Measurements from ENCODE around the gene ACBD3.

The ACBD3 gene

DNA sequence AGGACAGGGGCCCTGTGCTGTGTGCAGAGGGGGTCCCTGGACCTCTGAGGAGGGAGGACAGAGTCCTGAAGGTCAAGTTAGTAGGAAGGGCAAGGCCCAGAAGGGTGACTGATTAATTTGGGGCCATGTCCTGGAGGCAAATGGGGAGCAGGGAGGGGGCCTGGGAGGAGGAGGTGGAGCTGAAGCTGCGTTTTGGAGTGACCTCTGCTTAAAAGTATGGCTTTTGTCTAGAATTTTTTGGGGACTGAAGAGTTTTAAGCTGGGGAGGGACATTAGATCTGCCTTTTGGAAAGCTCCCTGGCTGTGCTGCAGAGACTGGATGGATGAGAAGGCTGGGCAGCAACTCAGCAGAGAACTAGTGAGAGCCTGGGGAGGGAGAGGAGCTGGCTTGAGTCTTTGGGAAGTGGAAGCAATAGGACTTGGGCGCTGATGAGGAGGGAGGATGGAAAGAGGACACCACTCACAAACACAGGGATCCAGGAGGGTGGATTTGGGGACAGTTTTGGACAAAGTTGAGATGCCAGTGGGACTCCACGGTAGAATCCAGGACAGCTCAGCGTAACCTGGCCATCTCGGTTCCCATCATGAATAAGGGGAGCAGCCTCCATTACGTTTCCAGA is 52.9 kb downstream of the ACBD3 start:
- DNase-seq = no peak

DNA sequence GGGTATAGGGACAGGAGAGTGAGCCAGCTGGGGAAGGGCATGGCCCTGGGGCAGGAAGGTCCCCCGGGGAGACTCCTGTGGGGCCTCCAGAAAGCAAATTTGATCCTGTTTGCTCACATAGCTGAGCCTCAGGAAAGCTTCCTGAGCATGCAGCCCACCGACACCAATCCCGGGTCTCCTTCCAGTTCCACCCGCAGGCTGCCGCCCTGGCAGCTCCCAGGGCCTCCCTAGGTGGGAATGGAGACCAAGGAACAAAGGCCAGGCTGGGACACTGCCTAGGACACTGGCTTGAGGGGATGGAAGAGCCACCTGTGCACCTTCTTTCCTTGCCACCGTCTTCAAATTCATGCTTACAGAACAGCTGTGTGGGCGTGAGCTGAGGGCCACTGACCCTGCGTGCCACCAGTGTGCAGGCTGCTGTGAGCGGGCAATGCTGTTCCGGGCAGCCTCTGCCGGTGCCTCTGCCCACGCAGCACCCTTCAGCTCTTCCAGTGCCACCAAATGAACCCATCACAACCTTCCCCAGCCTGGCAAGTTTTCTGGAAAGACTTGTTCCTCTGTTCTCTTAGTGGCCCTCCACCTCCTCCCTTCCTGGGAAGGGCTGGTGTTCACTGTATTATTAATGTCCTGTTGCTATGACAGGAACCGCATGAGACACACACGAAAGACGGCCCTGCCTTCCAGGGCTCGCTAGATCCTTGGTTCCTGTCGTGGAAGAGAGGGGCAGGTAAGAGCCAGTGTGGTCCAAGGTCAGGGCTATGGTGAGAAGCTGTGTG is 53.6 kb downstream of the ACBD3 start:
- no peak for DNase-seq

- DNase-seq = no peak
Measured at GRCh38 chr1:226131639-226132038, 54.9 kb downstream of the ACBD3 start.

DNA sequence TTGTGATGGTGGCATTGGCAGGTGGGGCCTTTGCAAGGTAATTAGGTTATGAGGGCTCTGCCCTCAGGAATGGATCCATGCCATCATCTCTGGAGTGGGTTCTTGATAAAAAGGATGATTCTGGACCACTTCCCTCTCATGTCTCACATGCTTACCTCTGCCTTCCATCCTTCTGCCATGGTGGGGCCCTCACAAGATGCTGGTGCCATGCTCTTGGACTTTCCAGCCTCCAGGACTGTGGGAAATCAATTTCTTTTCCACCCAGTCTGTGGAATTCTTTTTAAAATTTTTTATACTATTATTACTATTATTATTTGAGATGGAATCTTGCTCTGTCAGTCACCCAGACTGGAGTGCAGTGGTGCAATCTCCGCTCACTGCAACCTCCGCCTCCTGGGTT is 57.3 kb downstream of the ACBD3 start:
- no peak for DNase-seq

DNA sequence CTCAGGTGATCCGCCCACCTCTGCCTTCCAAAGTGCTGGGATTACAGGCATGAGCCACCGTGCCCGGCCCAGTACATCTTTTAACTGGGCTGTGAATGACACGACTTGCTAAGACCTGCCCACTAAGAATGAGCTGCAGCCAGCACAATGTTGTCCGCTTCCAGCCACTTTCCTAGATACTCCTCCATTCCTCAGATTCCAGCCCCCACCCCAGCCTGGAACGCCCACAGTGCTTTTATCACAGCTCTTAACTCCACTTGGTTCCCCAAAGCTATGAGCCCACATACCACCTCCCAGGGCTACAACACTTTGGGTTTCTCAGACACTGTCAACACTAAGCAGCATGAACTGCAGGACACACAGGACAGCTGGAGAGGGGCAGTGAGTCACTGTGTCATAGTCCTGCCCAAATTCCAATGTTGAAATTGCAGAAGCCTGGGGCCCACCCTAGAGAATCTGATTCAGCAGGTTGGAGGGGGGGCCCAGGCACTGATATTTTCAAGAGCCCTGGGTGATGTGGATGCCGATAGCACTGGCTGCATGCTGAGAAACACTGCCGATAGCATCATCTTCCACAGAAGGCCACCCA is 58.0 kb downstream of the ACBD3 start:
- no peak for DNase-seq

- DNase-seq = no peak
Measured at GRCh38 chr1:226126824-226127569, 59.5 kb downstream of the ACBD3 start.

DNA sequence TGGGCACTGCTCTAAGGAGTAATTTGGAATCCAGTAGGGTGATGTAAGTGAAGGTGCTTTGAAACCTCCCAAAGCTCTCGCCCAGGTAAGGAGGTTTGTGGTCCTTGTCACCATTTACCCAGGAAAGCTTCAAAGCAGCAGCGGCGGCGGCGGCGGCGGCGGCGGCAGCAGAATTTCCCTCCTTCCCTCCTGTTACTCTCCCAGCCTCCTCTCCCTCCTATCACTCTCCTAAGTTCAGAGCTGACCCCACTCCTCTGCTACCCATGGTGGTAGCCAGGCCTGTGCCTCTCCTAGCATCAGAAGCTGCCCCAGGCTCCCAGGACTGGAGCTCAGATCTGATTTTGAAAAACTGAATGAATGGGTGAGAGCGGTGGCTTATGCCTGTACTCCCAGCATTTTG is 60.7 kb downstream of the ACBD3 start:
- DNase-seq = no peak

DNA sequence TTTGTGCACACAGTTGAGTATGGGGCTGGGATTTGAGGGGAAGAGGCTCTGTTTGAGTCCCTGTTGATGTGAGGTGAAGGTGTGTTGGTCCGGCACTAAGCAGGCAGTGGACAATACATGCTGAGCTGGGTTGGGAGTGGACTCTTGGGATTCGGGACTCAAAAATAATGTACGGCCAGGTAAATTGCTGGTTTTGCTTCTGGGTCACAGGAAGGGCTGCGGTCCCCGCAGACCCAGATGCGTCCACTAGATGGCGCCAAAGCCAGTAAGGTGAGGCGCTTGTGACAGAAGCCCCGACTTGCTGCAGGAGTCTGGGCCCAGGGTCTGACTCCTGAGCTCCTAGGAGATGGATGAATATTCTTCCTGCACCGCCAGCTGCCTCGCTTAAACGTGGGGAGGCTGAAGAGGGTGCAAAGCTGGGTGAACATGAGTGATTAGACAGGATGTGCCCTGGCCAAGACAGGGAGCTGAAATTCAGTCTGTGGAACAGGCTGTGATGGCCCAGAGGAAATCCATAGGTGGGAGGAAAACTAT is 61.4 kb downstream of the ACBD3 start:
- DNase-seq = peak in 1 of 2 experiments; percentile 42

DNA sequence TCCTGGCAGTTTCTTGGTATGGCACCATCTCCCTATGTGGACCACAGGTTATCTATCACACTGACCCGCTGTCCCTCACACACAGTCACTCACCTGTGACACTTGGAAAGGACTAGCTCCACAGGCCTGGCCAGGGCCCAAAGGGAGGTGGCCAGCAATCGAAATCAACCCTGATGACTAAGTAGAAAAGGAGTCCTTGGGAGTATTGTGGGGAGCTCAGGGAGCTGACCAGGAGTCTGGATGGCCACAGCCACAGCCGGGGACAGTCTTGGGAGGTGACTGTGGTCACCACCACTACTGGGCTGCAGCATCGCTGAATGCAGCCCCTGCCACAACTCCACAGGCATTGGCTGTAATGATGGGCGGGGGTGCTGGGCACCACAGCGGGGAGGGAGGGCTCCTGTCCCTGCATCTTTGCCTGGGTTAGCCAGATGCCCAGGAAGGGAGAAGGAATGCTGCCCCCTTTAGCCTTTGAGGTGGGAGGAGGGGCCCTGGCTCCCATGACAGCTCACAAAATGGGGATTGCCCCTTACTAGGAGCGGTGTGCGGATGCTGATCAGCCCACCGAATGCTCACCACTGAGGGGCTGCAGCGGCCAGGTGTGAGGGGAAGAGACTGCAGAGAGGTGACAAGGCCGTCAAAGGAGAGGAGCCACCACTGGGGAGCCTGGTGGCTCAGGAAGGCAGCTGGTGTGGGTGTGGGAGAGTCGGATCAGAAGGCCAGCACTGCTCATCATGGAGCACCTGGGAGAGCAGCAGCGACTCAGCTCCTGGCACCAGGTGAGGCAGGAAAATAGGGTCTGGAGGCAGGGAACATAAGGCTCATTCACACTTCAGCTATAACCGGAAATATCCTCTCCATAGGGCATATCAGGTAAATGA is 62.7 kb downstream of the ACBD3 start:
- no peak for DNase-seq

DNA sequence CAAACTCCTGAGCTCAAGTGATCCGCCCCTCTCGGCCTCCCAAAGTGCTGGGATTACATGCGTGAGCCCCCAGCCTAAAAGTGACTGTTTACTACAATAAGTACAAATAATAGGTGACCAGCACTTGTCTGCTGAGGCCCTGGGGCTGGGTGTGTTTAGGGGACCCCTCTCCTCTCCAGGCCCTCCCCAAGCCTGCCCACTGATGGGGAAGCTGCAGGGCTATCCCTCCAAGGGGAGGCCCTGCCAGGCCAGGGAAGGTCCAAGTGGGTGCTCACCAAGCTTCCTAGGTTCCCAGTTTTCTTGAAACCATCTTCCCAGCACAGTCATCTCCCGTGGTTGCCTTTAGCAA is 63.4 kb downstream of the ACBD3 start:
- no peak for DNase-seq

- peak; percentile 10 to 17 for DNase-seq
Measured at GRCh38 chr1:226121587-226122400, 64.7 kb downstream of the ACBD3 start.

- DNase-seq = no peak
Measured at GRCh38 chr1:226121049-226121586, 65.4 kb downstream of the ACBD3 start.

DNA sequence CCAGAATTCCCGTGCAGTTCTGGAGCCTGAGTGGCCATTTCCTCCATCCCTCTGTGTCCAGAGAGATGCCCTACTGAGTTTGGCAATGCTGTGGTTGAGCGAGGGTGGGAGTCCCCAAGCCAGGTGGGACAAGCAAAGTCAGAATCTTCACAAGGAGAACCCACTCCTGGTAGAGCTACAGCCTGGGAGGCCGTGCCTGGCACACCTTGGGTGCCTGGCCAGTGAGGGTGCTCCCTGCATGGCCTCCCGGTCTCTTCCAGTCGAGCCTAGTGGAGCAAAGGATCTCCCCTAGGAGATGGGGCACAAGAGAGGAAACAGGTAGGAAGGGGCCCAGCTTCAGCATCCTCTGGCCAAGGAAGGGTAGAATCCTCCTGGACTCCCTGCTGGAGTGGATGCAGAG is 66.1 kb downstream of the ACBD3 start:
- no peak for DNase-seq

DNA sequence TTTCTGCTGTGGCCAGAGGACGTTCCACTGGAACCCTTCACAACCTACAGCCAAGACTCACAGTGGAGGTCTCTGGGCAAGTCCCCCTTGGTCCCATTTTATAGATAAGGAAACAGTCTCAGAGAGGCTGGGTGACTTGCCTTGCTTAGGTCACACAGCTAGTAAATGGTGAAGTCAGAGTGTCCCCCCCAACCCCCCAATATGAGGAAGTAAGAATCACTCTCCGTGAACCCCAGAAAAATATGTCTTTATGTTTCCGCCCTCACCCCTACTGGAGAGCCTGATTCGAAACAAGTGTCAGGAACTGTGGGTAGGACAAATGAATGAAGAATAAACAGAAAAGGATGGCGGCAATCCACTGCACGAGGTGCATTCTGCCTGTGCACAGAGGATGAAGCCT is 67.4 kb downstream of the ACBD3 start:
- no peak for DNase-seq

DNA sequence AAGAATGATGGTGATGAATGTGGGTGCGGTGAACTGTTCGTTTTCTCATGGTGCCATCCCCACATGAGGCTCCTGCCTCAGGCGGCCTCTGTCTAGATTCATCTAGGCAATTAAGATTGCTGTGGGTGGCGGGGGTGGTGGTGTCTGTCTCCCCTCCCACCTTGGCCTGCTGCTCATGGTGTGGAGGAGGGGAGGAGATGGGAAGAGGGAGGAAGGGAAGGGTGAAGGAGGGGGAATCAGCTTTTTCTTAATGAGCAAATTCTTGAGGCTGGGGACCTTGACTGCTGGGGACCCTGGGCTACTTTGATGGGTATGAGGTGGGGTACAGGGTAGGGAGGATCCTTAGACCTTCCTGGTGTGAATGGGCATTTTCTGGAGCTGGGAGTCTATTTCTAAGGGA is 68.2 kb downstream of the ACBD3 start:
- DNase-seq = no peak

- no peak for DNase-seq
Measured at GRCh38 chr1:226117330-226117729, 69.2 kb downstream of the ACBD3 start.

GRCh38 chr1:226116673-226117072 is 69.9 kb downstream of the ACBD3 start:
- no peak for DNase-seq

- DNase-seq = no peak
Measured at GRCh38 chr1:226112626-226113025, 73.9 kb downstream of the ACBD3 start.

GRCh38 chr1:226111883-226112261 is 74.7 kb downstream of the ACBD3 start:
- no peak for DNase-seq

GRCh38 chr1:226111098-226111882 is 75.3 kb downstream of the ACBD3 start:
- DNase-seq = no peak
